Mesodermal cell (in vitro differentiated cells): ENCODE results near the gene PGBD5.

Experiments
- H3K27ac ChIP-seq: 2 replicates; pipeline ENCODE4 v1.7.0; 2013; ENCODE audit warnings: mild to moderate bottlenecking, low read depth, low read length, moderate library complexity; ENCODE audit not compliant: severe bottlenecking
- H3K36me3 ChIP-seq: 2 replicates; pipeline ENCODE4 v1.7.1; 2013; ENCODE audit warnings: mild to moderate bottlenecking, low read length, moderate library complexity; ENCODE audit not compliant: control insufficient read depth, insufficient read depth
- H3K4me1 ChIP-seq: one replicate; pipeline ENCODE4 v1.7.1; 2013; ENCODE audit warnings: mild to moderate bottlenecking, low read length; ENCODE audit not compliant: insufficient read depth, control insufficient read depth, poor library complexity, severe bottlenecking
- H3K4me3 ChIP-seq: 2 replicates; pipeline ENCODE4 v1.7.0; 2013; ENCODE audit warnings: low read length, control low read depth, mild to moderate bottlenecking; ENCODE audit not compliant: insufficient read depth, poor library complexity, severe bottlenecking; ENCODE audit errors: extremely low read depth
- H3K9me3 ChIP-seq: 2 replicates; pipeline ENCODE4 v1.7.1; 2013; ENCODE audit warnings: mild to moderate bottlenecking, low read length, moderate library complexity; ENCODE audit not compliant: control insufficient read depth
- WGBS, 2 experiments: methylation state at CpG; one replicate each; pipeline ENCODE4 v1.1.5; 2013; ENCODE audit warnings: missing lambda C conversion rate in 2 of 2; ENCODE audit not compliant: insufficient coverage in 2 of 2; 5-methylcytosine and 5-hydroxymethylcytosine counted together

The PGBD5 gene

GRCh38 chr1:230323686-230324085 is 102.4 kb downstream of the PGBD5 start:
- no peak overlapping the region for H3K4me3 ChIP-seq
- H3K9me3 ChIP-seq = no peaks in the 10 kb centered on the region
- 96 to 98% methylated on average over 6 to 7 of the region's 9 CpGs for WGBS, 2 experiments
- H3K36me3 ChIP-seq = no peaks in the 10 kb centered on the region
- peaks cover 12% of the 10 kb centered on the region for H3K4me1 ChIP-seq
- H3K27ac ChIP-seq = no peak overlapping the region

GRCh38 chr1:230322967-230323547 is 103.1 kb downstream of the PGBD5 start:
- Histone ChIP-seq H3K9me3 (no peaks in the 10 kb centered on the region), H3K4me3 (no peak overlapping the region), H3K4me1 (peaks cover 8% of the 10 kb centered on the region), H3K36me3 (no peaks in the 10 kb centered on the region), H3K27ac (no peak overlapping the region)
- 92 to 94% methylated on average over 21 to 23 of the region's 23 CpGs for WGBS, 2 experiments

GRCh38 chr1:230322421-230322756 is 103.7 kb downstream of the PGBD5 start:
- H3K9me3 ChIP-seq = no peaks in the 10 kb centered on the region
- H3K4me1 ChIP-seq = peaks cover 2% of the 10 kb centered on the region
- 92 to 93% methylated on average over 11 of the region's 15 CpGs for WGBS, 2 experiments
- H3K4me3 ChIP-seq = no peak overlapping the region
- no peak overlapping the region for H3K27ac ChIP-seq
- H3K36me3 ChIP-seq = no peaks in the 10 kb centered on the region

GRCh38 chr1:230321741-230322420 is 104.3 kb downstream of the PGBD5 start:
- Histone ChIP-seq H3K9me3 (no peaks in the 10 kb centered on the region), H3K36me3 (no peaks in the 10 kb centered on the region), H3K4me3 (no peak overlapping the region), H3K4me1 (no peaks in the 10 kb centered on the region), H3K27ac (no peak overlapping the region)
- WGBS, 2 experiments = 91 to 96% methylated on average over 18 of the region's 18 CpGs

GRCh38 chr1:230321341-230321740 is 104.8 kb downstream of the PGBD5 start:
- 95 to 96% methylated on average over 4 of the region's 9 CpGs for WGBS, 2 experiments
- Histone ChIP-seq H3K27ac (no peak overlapping the region), H3K9me3 (no peaks in the 10 kb centered on the region), H3K4me3 (no peak overlapping the region), H3K36me3 (no peaks in the 10 kb centered on the region), H3K4me1 (no peaks in the 10 kb centered on the region)

GRCh38 chr1:230320804-230321203 is 105.3 kb downstream of the PGBD5 start:
- H3K9me3 ChIP-seq = no peaks in the 10 kb centered on the region
- WGBS, 2 experiments = 93 to 94% methylated on average over 3 of the region's 4 CpGs
- H3K4me1 ChIP-seq = no peaks in the 10 kb centered on the region
- no peaks in the 10 kb centered on the region for H3K36me3 ChIP-seq
- no peak overlapping the region for H3K4me3 ChIP-seq
- H3K27ac ChIP-seq = no peak overlapping the region

GRCh38 chr1:230319014-230319747 is 107.0 kb downstream of the PGBD5 start:
- Histone ChIP-seq H3K9me3 (no peaks in the 10 kb centered on the region), H3K36me3 (no peaks in the 10 kb centered on the region), H3K4me3 (no peak overlapping the region), H3K4me1 (no peaks in the 10 kb centered on the region), H3K27ac (no peak overlapping the region)
- 94 to 97% methylated on average over 13 to 16 of the region's 17 CpGs for WGBS, 2 experiments

GRCh38 chr1:230317823-230318819 is 108.0 kb downstream of the PGBD5 start:
- no peaks in the 10 kb centered on the region for H3K36me3 ChIP-seq
- WGBS, 2 experiments = 88 to 93% methylated on average over 17 to 20 of the region's 23 CpGs
- H3K4me3 ChIP-seq = no peak overlapping the region
- H3K27ac ChIP-seq = no peak overlapping the region
- H3K9me3 ChIP-seq = no peaks in the 10 kb centered on the region
- H3K4me1 ChIP-seq = no peaks in the 10 kb centered on the region

GRCh38 chr1:230316864-230317745 is 109.0 kb downstream of the PGBD5 start:
- H3K9me3 ChIP-seq = no peaks in the 10 kb centered on the region
- no peak overlapping the region for H3K27ac ChIP-seq
- WGBS, 2 experiments = 88 to 91% methylated on average over 19 to 23 of the region's 23 CpGs
- H3K36me3 ChIP-seq = no peaks in the 10 kb centered on the region
- H3K4me1 ChIP-seq = no peaks in the 10 kb centered on the region
- H3K4me3 ChIP-seq = no peak overlapping the region
